Measurements from ENCODE around the gene OR6P1. TPM values are rescaled to one million over a fixed set of nuclear protein-coding genes. Genes with fewer than 3 reads are reported as not detected.

Gene OR6P1
- total RNA-seq, 1 experiment from 2014 or later: not detected

GRCh38 chr1:158563853-158564252 lies 6.5 kb downstream of the OR6P1 start:
- CTCF ChIA-PET: no interaction called here

DNA sequence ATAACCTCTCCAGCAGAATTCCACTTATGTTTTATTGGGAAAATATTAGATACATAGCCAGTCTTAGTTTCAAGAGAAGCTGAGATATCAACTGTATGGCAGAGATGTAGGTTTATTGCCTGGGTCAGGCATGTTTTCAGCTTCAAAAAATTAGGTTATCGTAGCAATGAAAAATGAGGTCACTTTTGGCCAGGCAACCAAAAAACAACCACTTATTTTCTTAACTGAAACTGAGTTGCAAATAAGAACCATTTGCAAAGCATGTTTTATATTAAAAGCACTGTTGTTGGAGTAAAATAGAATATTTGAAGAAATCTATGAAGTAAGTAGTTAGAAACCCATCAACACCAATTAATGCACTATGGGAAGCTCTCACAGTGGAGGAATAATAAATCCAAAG lies 10.7 kb downstream of the OR6P1 start:
- no peaks in the 10 kb centered on the region for H4K20me1 ChIP-seq (ENCODE audit: low read length)
- TF ChIP-seq EZH2phosphoT487 (IDR thresholded peaks at IDR 0.05; ENCODE audit: borderline replicate concordance, low read length): no peak
- no peak for TF ChIP-seq EZH2 (IDR thresholded peaks at IDR 0.05; ENCODE audit: low read length, unreplicated experiment)
- TF ChIP-seq CTCF (conservative IDR thresholded peaks at IDR 0.05; ENCODE audit: low read depth, low read length): no peak
- no peaks in the 10 kb centered on the region for H3K79me2 ChIP-seq (ENCODE audit: low read length)
- no TSS peak for BruUV-seq (replicated peaks)
- no peaks in the 10 kb centered on the region for H3K9me3 ChIP-seq (ENCODE audit: low read length)
- no peak overlapping the region for H3K4me3 ChIP-seq (ENCODE audit: low read length)
- no peak overlapping the region for H3K9ac ChIP-seq (ENCODE audit: low read length)
- H3K9me2 ChIP-seq (replicated peaks; ENCODE audit: low read length): no peaks in the 10 kb centered on the region
- intact Hi-C loops (cut with micrococcal nuclease): no loop called here
- no peak overlapping the region for H3K27ac ChIP-seq (ENCODE audit: low read length)
- no peaks in the 10 kb centered on the region for H3K36me3 ChIP-seq (ENCODE audit: low read depth, low read length)
- H3F3A ChIP-seq (ENCODE audit: low read length, unreplicated experiment): no peaks in the 10 kb centered on the region
- H3K27me3 ChIP-seq (ENCODE audit: low read length): peaks cover 22% of the 10 kb centered on the region; the same call in 1 of the 2 replicates
- no peak overlapping the region for H3K4me2 ChIP-seq (ENCODE audit: low read length)
- no peaks in the 10 kb centered on the region for H3K4me1 ChIP-seq (ENCODE audit: insufficient read depth, low read length)
- ATAC-seq: no peak
- ChIA-PET POLR2A (ENCODE audit: unreplicated experiment) (no interaction called here), CTCF (no interaction called here)
- H2AFZ ChIP-seq (ENCODE audit: low read length): no peak overlapping the region
- DNase-seq: no peak

More at GRCh38 chr1:158563853-158564252, 6.5 kb downstream of the OR6P1 start:
- H3K4me3 ChIP-seq (ENCODE audit: low read length): no peak overlapping the region
- H3K4me2 ChIP-seq (ENCODE audit: low read length): no peak overlapping the region
- no peaks in the 10 kb centered on the region for H3K4me1 ChIP-seq (ENCODE audit: insufficient read depth, low read length)
- DNase-seq (no peak), ATAC-seq (no peak)
- H3K27ac ChIP-seq (ENCODE audit: low read length): no peak overlapping the region
- intact Hi-C loops (cut with micrococcal nuclease): no loop called here
- POLR2A ChIA-PET (ENCODE audit: unreplicated experiment): no interaction called here
- H3K9me3 ChIP-seq (ENCODE audit: low read length): no peaks in the 10 kb centered on the region
- no TSS peak for BruUV-seq (replicated peaks)
- H4K20me1 ChIP-seq (ENCODE audit: low read length): no peaks in the 10 kb centered on the region
- H3K27me3 ChIP-seq (ENCODE audit: low read length): peaks cover 13% of the 10 kb centered on the region; the same call in 1 of the 2 replicates
- no peaks in the 10 kb centered on the region for H3K36me3 ChIP-seq (ENCODE audit: low read depth, low read length)
- H3F3A ChIP-seq (ENCODE audit: low read length, unreplicated experiment): no peaks in the 10 kb centered on the region
- H3K9ac ChIP-seq (ENCODE audit: low read length): no peak overlapping the region
- H3K9me2 ChIP-seq (replicated peaks; ENCODE audit: low read length): no peaks in the 10 kb centered on the region
- no peak overlapping the region for H2AFZ ChIP-seq (ENCODE audit: low read length)
- TF ChIP-seq CTCF (conservative IDR thresholded peaks at IDR 0.05; ENCODE audit: low read depth, low read length): no peak
- TF ChIP-seq EZH2phosphoT487 (IDR thresholded peaks at IDR 0.05; ENCODE audit: borderline replicate concordance, low read length): no peak
- TF ChIP-seq EZH2 (IDR thresholded peaks at IDR 0.05; ENCODE audit: low read length, unreplicated experiment): no peak
- no peaks in the 10 kb centered on the region for H3K79me2 ChIP-seq (ENCODE audit: low read length)

- H3K36me3 ChIP-seq (ENCODE audit: low read depth, low read length): no peaks in the 10 kb centered on the region
- no peak within 1 kb of the TSS for H3K27ac ChIP-seq (ENCODE audit: low read length)
- H3F3A ChIP-seq (ENCODE audit: low read length, unreplicated experiment): no peaks in the 10 kb centered on the region
- H3K9me2 ChIP-seq (replicated peaks; ENCODE audit: low read length): no peaks in the 10 kb centered on the region
- no peak within 1 kb of the TSS for H3K4me3 ChIP-seq (ENCODE audit: low read length)
- H3K4me1 ChIP-seq (ENCODE audit: insufficient read depth, low read length): no peaks in the 10 kb centered on the region
- no peaks in the 10 kb centered on the region for H4K20me1 ChIP-seq (ENCODE audit: low read length)
- ATAC-seq: no peak
- H3K9ac ChIP-seq (ENCODE audit: low read length): no peak within 1 kb of the TSS
- no peak within 1 kb of the TSS for H3K4me2 ChIP-seq (ENCODE audit: low read length)
- H3K9me3 ChIP-seq (ENCODE audit: low read length): no peaks in the 10 kb centered on the region
- ChIA-PET CTCF (no interaction called here), POLR2A (ENCODE audit: unreplicated experiment) (no interaction called here)
- no peak for DNase-seq
- peaks cover 17% of the 10 kb centered on the region; the same call in 1 of the 2 replicates for H3K27me3 ChIP-seq (ENCODE audit: low read length)
- intact Hi-C loops (cut with micrococcal nuclease): no loop called here
- no peaks in the 10 kb centered on the region for H3K79me2 ChIP-seq (ENCODE audit: low read length)
- no peak within 1 kb of the TSS for H2AFZ ChIP-seq (ENCODE audit: low read length)
- BruUV-seq (replicated peaks): no TSS peak
- no peak for TF ChIP-seq EZH2 (IDR thresholded peaks at IDR 0.05; ENCODE audit: low read length, unreplicated experiment)
- TF ChIP-seq CTCF (conservative IDR thresholded peaks at IDR 0.05; ENCODE audit: low read depth, low read length): no peak
- TF ChIP-seq EZH2phosphoT487 (IDR thresholded peaks at IDR 0.05; ENCODE audit: borderline replicate concordance, low read length): no peak
Observed at GRCh38 chr1:158554352-158554751, 16.0 kb downstream of the OR6P1 start, which contains the start of gene OR6Y1. OR6Y1 (minus strand) TSS chr1:158554405; CDS start chr1:158548105, 6,300 bp downstream.

Data from PC-3 (cell line).